Renal pelvis (tissue), 12 donors: Measurements from ENCODE around the gene C20orf96. TPM values are rescaled to one million over a fixed set of nuclear protein-coding genes. Genes with fewer than 3 reads are reported as not detected.
"Not testable (repeated sequence)": the region's sequence is repeated elsewhere in the genome, so short reads cannot be mapped to it uniquely, and the experiment has no call there.

Source experiments
- DNase-seq: peaks from one replicate; pipeline ENCODE4 v3.0.0-alpha.2; 2013
- long read RNA-seq, 16 experiments: transcript quantifications; one replicate each; lab custom pipeline, GENCODE V29; 2026
- polyA plus RNA-seq, 3 donors: library from polyadenylated mRNA; unstranded; fragments of 120-200 nt; gene quantifications; one replicate each; pipeline ENCODE4 v1.2.1, GENCODE V29; 2013; ENCODE audit not compliant: insufficient read length in 3 of 3

Gene C20orf96, protein sequence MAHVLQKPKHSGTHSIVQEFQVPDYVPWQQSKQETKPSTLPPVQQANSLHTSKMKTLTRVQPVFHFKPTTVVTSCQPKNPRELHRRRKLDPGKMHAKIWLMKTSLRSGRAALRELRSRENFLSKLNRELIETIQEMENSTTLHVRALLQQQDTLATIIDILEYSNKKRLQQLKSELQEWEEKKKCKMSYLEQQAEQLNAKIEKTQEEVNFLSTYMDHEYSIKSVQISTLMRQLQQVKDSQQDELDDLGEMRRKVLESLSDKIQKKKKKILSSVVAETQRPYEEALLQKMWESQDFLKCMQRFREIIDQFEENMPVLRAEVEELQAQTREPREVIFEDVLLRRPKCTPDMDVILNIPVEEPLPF
- 10 to 100 TPM; 37.1 to 45.2 (median 40.2) TPM for polyA plus RNA-seq
- long read RNA-seq, donor 1, partial matches to known transcripts = 5 of 7 reads
- long read RNA-seq, donor 1, other reads (novel, unspliced or antisense) = 0 of 7 reads
- long read RNA-seq, donor 2, partial matches to known transcripts = 20 of 25 reads
- long read RNA-seq, donor 2, other reads (novel, unspliced or antisense) = 0 of 25 reads
- long read RNA-seq, donor 3, partial matches to known transcripts = 5 of 8 reads
- long read RNA-seq, donor 3, other reads (novel, unspliced or antisense) = 0 of 8 reads
- long read RNA-seq, donor 4, transcript C20orf96-202 (9 exons, 1,420 nt) = major isoform, 5 of 11 reads
- long read RNA-seq, donor 4, partial matches to known transcripts = 5 of 11 reads
- long read RNA-seq, donor 4, other reads (novel, unspliced or antisense) = 0 of 11 reads
- long read RNA-seq, donor 5, partial matches to known transcripts = 0 of 1 reads
- long read RNA-seq, donor 5, other reads (novel, unspliced or antisense) = 0 of 1 reads
- long read RNA-seq, donor 6, partial matches to known transcripts = 28 of 29 reads
- long read RNA-seq, donor 6, other reads (novel, unspliced or antisense) = 0 of 29 reads
- long read RNA-seq, donor 7, partial matches to known transcripts = 7 of 8 reads
- long read RNA-seq, donor 7, other reads (novel, unspliced or antisense) = 0 of 8 reads
- long read RNA-seq, donor 8, partial matches to known transcripts = 0 of 1 reads
- long read RNA-seq, donor 8, other reads (novel, unspliced or antisense) = 0 of 1 reads
- long read RNA-seq, donor 9, transcript C20orf96-202 (9 exons, 1,420 nt) = major isoform, 6 of 14 reads
- long read RNA-seq, donor 9, partial matches to known transcripts = 7 of 14 reads
- long read RNA-seq, donor 9, other reads (novel, unspliced or antisense) = 0 of 14 reads
- long read RNA-seq, donor 10, partial matches to known transcripts = 13 of 15 reads
- long read RNA-seq, donor 10, other reads (novel, unspliced or antisense) = 0 of 15 reads
- long read RNA-seq, donor 11 = 0 reads
- long read RNA-seq, donor 12, partial matches to known transcripts = 14 of 17 reads
- long read RNA-seq, donor 12, other reads (novel, unspliced or antisense) = 0 of 17 reads
- long read RNA-seq, donor 13 = 0 reads
- long read RNA-seq, donor 14, partial matches to known transcripts = 33 of 40 reads
- long read RNA-seq, donor 14, other reads (novel, unspliced or antisense) = 0 of 40 reads
- long read RNA-seq, donor 15, transcript C20orf96-202 (9 exons, 1,420 nt) = major isoform, 5 of 11 reads
- long read RNA-seq, donor 15, partial matches to known transcripts = 6 of 11 reads
- long read RNA-seq, donor 15, other reads (novel, unspliced or antisense) = 0 of 11 reads
- long read RNA-seq, donor 16, transcript C20orf96-202 (9 exons, 1,420 nt) = major isoform, 5 of 20 reads
- long read RNA-seq, donor 16, partial matches to known transcripts = 13 of 20 reads
- long read RNA-seq, donor 16, other reads (novel, unspliced or antisense) = 0 of 20 reads

DNA sequence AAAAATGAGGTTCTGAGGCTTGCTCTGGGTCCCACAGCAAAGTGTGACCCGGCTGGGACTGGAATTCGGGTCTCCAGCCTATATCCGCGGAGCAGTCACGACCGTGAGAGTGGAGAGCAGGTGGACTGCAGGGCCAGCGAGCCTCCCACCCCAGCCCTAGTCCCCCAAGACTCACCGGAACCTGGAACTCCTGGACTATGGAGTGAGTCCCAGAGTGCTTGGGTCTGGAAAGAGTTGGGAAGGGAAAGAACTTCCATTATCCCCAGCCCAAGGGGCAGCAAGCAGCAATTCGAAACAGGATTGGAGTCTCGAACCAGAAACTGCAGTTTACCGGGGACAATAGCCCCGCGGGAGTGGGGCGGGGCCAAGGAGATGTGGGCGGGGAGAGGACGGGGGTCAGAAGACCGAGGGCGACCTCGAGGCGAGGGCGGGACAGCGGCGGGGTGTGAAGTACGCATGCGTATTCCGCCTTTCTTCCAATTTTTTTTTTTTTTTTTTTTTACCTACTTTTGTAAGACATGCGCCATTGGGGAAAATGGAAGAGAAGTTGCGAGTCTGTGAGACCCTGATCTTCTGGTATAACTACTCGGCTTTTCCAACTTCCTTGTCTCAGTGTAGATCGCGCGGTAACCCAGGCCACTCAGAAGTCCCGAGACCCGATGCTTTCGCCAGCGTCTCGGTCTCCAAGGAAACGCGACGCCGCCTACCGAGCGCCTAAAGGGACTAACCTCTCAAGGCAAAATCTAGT, at the start of gene C20orf96:
TSS of gene C20orf96 (minus strand) at position 667 of the 748 bp plus-strand sequence. CDS start at position 527, 140 bp downstream.
- peak; percentile 93 for DNase-seq

DNA sequence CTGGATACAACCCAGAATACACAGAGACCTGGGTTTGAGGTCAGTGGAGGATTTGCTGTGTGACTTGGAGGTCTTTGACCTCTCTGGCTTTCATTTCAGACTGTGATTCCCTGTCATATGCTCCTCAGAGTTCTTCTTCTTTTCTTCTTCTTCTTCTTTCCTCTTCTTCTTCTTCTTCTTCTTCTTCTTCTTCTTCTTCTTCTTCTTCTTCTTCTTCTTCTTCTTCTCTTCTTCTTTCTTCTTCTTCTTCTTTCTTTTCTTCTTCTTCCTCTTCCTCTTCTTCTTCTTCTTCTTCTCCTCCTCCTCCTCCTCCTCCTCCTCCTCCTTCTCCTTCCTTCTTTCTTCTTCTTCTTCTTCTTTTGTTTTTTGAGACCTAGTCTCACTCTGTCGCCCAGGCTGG, 45.5 kb upstream of the C20orf96 start:
- not testable (repeated sequence) for DNase-seq

DNA sequence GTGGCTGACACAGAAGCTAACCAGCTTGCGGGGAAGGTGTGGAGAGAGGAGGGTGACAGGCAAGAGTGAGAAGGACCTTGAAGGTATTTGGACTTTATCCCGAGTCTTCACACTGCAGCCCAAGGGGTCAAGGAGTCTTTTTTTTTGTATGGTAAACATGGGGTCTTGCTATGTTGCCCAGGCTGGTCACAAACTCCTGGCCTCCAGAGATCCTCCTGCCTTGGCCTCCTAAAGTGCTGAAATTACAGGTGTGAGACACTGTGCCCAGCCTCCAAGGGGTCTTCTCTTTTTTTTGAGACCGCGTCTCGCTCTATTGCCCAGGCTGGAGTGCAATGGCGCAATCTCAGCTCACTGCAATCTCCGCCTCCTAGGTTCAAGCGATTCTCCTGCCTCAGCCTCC, 44.0 kb upstream of the C20orf96 start:
- no peak for DNase-seq

DNA sequence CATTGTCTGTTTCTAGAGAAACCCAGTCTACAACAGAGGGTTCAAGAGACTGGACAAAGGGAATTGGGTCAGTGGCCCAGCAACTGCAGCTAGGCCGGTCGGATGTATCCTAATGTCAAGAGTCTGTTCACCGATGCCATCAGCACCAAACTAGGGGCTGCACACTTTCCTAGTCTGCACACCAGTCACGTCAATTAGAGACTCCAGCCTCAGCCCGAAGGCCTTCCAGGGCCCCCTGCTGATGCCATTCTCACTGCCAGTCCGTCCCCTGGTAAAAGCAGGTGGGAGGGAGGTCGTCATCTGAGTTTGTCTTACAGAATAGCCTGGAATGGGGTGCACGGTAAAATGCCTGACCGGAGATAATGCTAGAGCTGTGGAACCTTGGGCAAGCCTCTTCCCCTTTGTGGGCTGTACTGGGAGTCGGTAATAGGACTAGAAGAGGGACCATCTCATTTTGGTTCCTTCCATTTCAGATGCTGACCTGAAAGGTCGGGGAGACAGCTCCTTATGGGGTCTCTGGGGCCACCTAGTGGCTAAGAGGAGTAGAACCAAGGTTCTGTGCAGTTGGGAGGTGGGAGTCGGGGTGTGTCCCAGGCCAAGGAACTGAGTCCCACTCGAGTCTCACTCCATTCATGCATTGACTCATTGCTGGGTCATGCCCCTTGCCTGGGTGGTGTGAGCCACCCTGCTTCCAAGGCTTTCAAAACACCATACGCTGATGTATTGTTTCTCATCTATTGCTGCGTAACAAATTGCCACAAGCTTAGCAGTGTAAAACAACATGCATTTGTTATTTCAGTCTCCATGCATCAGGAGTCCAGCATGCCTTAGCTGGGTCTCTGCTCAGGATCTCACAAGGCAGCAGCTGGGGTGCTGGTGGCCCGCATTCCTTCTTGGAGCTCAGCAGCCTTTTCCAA, 39.9 kb upstream of the C20orf96 start:
- DNase-seq = peak; percentile 62

DNA sequence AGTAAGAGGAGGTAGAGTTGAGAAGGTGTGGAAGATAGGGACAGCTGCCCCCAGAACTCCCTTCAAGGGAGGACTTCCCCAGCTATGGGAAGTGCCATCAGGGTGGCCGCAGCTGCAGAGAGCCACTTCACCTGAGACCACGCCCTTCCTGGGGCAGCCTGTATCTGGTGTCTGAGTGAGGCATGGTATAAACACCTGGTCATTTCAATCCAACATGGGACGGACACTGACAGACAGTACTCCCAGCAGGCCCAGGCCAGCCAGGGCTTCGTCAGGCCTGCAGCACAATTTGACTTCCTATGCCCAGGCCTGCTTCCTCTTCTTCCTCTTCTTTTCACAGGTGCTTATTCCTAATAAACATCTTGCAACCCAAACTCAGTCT, 39.3 kb upstream of the C20orf96 start:
- no peak for DNase-seq

DNA sequence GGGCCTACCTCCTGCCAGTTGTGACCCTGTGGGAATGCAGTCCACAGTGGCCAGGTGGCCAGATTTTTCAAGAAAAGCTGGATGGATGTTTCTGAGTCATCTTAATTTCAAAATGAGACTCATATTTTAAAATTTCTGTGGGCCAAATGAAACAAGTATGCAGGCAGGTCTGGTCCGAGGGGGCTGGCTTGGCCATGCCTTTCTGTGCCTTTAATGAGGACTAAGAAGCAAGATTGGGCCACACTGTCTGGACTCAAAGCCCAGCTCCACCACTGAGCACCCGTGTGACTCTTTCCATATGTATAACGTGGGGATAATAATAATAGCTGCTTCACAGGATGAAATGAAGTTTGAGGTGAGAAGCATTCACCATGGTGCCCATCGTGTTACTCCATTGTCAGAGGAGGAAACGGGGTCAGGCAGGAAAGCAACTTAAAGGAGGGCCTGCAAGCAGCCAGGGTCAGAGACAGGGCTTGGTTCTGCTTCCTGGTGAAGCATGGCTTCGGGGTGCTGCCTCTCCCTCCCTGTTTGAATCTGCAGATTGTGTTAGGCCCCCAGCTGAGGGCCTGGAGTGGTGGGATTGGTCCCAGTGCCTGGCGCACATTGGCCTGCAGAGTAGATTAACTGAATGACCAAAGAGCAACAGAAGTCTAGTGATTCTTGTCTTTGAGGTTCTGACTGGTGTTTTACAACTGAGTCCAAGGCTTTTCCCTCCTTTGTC, 38.6 kb upstream of the C20orf96 start:
- DNase-seq = no peak

DNA sequence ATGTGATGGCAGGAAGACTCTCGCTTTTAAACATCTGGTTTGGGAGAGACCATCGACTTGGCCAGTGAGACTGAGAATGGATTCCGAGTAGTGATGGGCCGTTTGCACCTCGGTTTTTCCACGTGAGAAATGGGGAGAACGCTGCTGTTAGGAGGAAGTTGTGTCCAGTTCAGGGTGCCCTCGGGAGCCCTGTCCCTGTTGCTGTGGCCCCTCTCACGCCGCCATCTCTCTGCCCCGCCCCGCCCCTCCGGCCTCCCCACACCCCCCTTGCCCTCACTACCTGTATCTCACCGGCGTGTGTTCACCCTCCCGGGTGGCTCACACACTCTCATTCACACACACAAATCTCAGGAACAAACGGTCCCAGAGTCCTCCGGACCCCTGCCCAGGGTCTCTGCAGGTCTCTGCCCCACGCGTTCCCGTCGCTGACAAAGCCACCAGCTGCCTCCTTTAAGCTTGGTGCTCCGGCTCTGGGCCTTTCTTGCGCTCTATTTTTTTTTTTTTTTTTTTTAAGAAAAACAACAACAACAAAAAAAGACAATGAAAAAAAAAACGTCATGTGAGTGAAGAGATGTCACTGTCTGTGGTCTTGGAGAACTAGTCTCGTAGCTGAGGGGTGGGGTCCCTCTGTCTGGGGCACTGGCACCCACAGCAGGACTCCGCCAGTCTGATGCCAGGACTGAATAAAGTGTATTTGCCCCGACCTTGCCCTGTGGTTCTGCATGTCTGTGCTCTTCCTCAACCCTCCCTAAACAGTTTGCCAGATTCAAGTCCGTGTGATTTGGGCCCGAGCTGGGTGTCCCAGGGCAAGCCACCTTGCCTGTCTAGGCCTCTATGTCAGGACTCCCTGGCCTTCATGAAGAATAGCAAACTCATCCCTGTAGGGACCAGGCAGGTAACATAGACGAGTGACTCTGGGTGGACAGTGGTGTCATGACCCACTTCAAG, 37.8 kb upstream of the C20orf96 start:
- no peak for DNase-seq

DNA sequence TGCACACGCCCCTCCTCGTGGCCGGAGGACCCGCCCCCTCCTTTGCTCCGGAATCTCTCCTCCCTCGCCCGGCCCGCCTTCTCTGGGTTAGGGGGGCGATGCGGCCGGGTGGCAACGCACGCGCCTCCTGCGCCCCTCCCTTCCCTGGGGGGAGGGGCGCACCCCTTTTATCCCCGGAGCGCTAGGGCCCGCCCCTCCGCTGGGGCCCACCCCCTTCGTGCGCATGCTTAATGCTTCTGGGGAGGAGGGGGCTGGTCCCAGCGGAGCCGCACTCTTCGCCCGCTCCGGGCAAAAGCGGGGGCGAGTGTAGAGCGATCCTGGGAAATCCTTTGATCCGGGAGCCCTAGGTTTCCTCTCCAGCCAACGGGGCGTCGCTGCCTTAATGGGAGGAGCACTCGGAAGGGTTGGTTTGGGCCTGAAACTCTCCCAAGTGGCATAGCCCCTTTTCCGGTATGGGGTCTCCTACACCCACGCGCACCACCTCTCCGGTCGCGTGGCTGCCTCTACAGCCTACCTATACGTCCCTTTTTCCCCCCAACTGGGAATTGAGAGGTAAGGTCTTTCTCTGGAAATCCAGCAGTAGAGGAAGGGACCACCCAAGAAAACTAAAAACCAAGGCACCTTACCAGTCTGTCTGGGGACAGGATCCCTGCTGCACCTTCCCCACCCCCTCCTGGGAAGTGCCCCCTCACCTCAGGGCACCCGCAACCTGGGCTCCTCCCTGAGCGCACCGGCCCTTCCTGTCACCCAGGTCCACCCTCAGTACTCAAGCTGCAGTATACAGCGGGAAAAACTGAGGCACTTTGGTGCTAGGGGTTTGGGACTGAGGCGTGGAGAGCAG, 36.9 kb upstream of the C20orf96 start:
- DNase-seq = peak; percentile 95

DNA sequence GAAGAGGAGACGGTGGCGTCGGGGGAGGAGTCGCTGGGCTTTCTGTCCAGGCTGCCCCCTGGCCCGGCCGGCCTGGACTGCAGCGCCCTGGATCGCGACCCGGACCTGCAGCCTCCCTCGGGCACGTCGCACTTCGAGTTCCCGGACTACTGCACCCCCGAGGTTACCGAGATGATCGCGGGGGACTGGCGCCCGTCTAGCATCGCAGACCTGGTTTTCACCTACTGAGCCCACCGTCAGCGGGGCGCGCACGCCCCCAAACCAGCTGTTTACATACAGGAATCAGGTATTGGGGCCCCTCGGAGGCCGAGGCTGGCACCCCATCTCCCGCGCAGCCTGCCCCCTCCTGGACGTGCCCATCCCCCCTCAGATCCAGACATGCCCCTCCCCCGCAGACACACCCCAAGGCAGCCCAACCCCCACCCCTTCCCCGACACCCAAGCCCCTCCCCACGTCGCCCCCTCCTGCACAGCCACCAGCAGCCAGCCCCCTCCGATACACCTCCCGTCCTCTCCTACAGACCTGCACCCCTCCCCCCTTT, 36.2 kb upstream of the C20orf96 start:
- DNase-seq = no peak

DNA sequence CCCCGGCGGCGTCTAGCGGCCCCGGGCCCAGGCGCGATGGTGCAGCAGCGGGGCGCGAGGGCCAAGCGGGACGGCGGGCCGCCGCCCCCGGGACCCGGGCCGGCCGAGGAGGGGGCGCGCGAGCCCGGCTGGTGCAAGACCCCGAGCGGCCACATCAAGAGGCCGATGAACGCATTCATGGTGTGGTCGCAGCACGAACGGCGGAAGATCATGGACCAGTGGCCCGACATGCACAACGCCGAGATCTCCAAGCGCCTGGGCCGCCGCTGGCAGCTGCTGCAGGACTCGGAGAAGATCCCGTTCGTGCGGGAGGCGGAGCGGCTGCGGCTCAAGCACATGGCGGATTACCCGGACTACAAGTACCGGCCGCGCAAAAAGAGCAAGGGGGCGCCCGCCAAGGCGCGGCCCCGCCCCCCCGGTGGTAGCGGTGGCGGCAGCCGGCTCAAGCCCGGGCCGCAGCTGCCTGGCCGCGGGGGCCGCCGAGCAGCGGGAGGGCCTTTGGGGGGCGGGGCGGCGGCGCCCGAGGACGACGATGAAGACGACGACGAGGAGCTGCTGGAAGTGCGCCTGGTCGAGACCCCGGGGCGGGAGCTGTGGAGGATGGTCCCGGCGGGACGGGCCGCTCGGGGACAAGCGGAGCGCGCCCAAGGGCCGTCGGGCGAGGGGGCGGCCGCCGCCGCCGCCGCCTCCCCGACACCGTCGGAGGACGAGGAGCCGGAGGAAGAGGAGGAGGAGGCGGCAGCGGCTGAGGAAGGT, 35.5 kb upstream of the C20orf96 start:
- peak; percentile 53 for DNase-seq

DNA sequence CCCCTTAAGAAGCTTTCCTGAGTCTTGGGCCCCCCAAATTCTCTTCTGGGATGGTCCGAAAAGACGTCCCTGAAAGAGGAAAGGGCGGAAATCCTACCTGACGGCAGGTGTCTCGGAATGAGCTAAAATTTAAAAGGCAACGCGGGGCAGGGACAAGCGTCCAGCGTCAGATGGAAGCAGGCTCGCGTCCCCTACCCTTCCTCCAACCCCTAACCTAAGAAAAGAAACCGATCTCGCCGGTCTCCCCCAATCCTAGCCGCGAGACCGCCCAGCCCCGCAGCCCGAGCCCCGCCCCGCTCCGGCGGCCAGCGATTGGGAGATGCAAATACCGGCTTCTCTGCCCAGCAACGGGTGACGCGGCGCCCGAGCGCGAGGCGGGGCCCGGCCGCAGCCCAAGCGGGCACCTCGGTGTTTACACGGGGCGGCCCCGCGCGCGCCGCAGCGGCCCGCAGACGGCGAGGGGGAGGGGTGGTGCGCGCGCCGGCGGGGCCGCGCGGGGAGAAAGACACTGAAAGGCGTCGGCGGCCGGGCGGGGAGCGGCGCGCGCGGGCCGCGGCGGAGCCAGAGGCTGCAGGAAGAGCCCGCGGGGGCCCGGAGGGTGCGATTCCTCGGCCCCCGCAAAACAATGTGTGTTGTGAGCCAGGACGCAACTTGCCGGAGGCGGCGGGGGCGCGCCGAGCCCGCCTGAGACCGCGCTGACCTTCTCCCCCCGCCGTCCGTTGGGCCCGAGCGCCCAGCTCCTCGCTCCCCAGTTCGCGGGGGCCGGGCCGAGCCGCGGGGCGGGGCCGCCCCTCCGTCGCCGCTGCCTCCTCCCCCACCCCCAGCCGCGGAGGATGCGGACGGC, 34.7 kb upstream of the C20orf96 start, which contains the start of gene SOX12:
TSS of gene SOX12 (plus strand) at position 508 of the 844 bp plus-strand sequence. CDS start 373 bp downstream, outside the sequence.
- DNase-seq = peak; percentile 96

DNA sequence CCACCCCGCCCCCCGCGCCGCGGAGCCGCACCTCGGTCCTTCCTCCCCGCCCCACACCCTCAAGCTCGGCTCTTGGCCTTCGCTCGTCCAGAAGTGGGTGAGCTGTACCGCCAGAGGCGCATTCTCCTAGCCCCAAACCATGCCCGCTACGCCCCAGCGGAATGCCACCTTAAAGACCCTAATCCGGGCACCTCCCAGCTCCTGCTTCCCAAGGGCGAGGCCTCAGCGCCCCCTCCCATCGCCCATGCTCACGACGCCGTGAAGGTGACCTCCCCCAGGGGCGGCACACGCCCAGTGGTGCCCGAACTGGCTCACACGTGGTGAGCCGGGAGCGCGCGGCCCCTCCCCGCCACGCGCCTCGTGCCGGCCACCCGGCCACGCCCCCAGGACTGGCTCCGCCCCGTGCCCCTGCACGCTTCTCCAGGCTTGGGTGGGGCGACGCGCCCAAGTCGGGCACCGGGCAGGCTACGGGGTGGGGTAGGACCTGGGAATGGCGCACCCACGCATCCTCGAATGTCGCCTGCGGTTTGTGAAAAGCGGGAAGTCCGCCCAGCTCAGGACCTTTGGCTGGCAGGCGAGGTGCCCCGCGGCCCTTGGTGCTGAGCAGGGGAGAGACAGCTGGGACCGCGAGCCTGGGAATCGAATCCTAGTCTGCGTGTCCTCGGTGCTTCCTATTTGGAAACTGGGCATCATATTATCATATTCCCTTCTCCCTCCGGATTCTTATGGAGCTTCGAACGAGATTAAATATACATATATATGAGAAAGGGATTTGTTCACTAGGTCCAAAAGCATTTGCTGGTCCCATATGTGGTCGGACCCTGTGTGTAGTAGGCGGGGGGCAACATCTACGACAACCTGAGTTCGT, 33.9 kb upstream of the C20orf96 start:
- DNase-seq = peak; percentile 90
